GM21390 (cell line): Measurements from ENCODE around the gene TRAPPC5.

ENCODE experiments used
- ATAC-seq: cut with Tn5 transposase; IDR thresholded peaks from one replicate; pipeline ENCODE4 v1.9.1; 2021; ENCODE audit not compliant: unreplicated experiment

Gene TRAPPC5

GRCh38 chr19:7699003-7699402, 18.4 kb downstream of the TRAPPC5 start:
- ATAC-seq = no peak

GRCh38 chr19:7699417-7700401, 19.1 kb downstream of the TRAPPC5 start:
- no peak for ATAC-seq

DNA sequence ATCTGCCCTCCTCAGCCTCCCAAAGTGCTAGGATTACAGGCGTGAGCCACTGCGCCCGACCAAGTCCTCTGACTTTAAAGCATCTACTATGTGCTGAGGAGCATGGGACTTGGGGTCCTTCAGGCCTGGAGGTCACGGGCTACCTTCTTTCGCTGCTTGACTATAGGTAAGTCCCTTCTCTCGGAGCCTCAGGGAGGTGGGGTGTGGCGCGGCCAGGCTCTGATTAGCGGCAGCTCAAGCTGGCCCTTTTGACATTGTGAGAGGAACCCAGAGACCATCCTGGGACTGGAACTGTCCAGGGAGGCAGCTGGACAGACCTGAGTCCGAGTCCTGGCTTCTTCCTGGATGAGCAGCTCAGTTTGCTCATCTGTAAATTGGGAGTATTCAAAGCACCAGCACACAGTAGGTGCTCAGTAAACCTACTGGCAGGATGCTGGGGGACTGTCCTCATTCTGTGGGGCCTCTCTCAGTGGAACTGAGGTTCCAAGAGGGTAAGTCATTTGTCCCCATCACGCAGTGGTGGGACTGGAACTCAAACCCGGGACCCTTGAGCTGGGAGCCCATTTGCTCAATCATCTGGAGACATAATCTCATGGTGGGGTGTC, 20.5 kb downstream of the TRAPPC5 start:
- no peak for ATAC-seq

DNA sequence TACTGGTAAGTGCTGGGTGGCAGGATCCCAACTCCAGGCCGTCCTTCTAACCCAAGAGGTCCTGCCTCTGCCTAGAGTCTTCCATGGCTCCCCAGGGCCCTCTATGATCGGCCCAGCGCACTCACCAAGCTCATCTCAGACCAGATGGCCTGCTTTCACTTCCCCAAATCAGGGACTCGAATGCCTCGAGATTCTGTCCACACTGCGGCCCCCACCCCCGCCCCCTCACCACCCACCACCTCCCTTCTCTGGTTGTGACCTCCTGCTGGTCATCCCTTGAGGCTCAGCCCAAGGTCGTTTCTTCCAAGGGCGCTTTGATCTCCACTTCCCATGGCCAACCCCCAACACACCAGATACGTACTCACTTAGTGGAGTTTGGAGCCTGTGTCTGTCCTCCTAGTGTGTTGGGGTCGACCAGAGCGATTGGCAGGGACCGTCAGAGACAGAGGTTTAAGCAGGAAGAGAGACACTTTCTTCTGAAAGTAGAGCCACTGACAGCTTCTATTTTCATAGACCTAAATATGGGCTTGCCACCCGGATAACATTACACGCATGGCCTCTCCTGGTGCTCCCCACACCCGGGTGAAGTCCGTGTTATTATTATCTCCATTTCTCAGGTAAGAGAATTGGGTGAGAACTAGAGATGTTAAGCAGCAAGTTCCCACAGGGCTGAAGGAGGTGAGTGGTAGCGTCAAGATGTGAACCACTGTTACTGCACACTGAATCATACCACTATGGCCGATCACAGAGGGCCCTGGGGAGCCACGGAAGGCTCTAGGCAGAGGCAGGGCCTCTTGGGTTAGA, 21.2 kb downstream of the TRAPPC5 start, which contains the start of gene FCER2:
TSS of gene FCER2 (minus strand) at position 478 of the 804 bp plus-strand sequence. CDS start 2,371 bp downstream, outside the sequence.
- peak; percentile 57 for ATAC-seq

DNA sequence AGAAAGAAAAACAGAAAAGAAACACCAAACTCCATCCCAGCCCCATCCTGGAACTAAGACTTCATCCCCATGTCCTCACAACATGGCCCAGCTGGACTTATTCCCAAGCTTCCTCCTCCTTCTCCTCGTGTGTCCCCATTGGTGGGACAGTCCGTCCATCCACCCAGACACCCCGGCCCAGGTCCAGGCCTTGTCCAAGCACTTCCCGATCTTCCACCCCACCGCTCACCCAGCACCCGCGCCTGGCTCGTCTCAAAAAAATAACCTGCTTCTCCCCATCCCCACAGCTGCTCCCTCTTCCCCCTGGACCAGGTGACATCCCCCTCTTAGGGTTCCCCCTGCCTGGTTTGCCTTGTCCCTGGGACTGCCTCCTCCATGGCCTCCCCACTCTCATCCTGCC, 22.7 kb downstream of the TRAPPC5 start:
- no peak for ATAC-seq

DNA sequence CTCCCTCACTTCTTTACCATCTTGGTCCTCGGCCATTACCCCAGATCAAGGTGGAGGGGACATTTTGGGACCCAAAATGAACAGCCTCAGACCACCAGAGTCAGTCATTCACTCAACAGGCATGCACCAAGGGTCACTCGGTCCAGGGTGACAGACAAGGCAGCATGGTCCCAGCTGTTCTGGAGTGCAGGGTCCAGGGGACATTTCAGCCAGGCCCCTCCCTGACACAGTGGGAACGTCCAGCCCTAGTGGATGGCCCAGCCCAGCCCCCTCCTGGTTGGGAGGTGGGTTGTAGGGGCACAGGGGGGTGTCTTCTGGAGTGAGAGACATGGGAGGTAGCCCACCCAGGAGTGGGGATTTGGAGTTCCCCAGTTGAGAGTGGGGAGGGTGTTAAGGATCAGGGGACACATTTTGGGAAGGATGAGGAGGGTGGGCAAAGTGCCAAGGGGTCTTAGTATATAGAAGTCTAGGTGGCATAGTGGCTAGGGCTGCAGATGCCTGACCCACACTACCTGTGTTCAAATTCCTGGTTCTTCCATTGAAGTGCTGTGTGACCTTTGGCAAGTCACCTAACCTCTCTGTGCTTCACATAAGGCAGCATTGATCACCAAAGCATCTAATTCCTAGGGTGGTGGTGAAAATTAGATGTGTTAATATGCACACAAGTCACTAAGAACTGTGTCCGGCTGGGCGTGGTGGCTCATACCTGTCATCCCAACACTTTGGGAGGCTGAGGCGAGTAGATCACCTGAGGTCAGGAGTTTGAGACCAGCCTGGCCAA, 23.8 kb downstream of the TRAPPC5 start:
- no peak for ATAC-seq

- peak; percentile 34 for ATAC-seq
Measured at GRCh38 chr19:7705387-7706187, 25.0 kb downstream of the TRAPPC5 start.

DNA sequence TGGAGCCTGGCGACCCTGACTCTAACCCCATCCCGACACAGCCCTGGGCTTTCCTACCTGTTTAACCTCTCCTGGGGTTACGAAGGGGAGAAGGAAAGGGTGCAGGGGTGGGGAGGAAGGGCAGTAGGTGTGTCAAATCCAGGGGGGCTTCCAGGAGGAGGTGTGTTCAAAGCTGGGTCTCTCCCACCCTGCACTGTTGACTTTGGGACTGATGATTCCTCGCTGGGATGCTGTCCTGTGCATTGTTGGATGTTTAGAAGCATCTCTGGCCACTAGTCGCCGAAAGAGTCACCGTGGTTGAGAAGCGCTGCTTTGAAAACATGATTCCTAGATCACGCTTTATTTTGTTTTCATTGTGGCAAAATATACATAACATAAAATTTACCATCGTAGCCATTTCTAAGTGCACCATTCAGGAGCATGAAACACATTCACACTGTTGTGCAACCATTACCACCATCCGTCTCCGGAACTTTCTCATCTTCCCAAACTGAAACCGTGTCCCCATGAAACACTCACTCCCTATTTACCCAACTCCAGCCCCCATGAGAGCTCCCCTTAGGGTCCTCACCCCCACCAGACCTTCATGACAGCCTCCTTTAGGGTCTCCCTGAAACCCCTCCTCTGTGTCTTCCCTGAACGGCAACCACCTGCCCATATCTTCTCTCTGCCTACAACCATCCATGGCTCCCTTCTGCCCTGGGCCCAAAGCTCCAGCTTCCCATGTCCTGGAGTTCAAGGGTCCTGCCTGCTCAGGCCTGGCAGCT, 25.7 kb downstream of the TRAPPC5 start:
- ATAC-seq = no peak

- no peak for ATAC-seq
Measured at GRCh38 chr19:7706955-7707456, 26.4 kb downstream of the TRAPPC5 start.

DNA sequence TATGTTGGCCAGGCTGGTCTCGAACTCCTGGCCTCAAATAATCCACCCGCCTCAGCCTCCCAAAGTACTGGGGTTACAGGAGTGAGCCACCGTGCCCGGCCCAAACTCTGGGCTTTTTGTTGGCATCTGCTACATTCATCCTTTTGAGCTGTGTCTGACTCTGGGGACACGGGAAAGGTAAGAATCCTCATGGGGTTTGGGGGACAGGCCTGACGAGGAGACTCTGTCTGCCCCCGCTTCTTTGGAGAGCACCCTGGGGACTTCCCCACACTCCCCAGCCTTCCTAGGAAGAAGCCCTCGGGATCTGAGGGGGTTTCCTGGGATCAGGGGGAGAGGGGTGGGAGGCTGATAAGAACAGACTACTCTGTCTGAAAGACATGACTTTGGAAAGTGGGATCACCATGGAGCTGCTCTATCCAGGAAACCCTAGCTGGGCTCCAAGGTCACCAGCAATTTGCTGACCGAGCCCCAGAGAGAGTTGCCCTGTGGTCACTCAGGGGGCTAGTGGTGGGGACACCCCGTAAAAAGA, 29.4 kb downstream of the TRAPPC5 start:
- no peak for ATAC-seq

GRCh38 chr19:7710616-7711015, 30.0 kb downstream of the TRAPPC5 start:
- ATAC-seq = no peak

- no peak for ATAC-seq
Measured at GRCh38 chr19:7715671-7716070, 35.0 kb downstream of the TRAPPC5 start.

DNA sequence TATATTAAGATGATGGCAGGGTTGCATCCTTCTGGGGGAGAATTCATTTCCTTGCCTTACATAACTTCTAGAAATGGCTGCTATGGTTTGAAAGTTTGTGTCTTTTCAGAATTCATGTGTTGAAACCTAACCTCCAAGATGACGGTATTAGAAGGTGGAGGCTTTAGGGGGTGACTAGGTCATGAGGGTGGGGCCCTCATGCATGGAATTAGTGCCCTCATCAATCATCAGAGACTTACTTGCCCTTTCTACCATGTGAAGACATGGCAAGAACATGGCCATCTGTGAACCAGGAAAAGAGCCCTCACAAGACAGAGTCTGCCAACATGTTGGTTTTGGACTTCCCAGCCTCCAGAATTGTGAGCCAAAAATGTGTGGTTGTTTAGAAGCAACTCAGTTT, 36.1 kb downstream of the TRAPPC5 start:
- ATAC-seq = no peak

DNA sequence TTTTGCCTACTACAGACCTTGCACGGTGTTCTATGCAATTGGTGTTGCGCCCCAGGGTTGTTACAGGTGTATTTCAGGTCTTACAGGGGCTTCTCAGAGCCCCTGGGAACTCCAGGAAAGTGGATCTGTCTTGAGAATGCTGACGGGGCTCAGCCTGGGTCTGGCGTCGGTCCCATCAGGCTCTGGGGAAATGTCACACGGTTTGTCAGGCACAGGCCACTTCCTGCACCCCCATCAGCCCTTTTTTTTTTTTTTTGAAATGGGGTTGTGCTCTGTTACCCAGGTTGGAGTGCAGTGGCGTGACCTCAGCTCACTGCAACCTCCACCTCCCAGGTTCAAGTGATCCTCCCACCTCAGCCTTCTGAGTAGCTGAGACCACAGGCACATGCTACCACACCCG, 38.0 kb downstream of the TRAPPC5 start:
- ATAC-seq = no peak

DNA sequence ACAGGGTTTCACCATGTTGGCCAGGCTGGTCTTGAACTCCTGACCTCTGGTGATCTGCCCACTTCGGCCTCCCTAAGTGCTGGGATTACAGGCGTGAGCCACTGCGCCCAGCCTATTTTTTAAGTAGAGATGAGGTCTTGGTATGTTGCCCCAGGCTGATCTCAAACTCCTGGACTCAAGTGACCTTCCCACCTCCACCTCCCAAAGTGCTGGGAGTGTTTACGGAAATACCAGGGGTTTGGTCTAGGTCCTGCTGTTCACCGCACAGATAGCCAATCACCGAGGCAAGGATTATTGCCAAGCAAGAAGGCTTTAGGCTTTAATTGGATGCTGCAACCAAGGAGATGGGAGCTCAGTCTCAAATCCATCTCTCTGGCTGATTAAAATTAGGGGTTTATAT, 39.7 kb downstream of the TRAPPC5 start:
- no peak for ATAC-seq

DNA sequence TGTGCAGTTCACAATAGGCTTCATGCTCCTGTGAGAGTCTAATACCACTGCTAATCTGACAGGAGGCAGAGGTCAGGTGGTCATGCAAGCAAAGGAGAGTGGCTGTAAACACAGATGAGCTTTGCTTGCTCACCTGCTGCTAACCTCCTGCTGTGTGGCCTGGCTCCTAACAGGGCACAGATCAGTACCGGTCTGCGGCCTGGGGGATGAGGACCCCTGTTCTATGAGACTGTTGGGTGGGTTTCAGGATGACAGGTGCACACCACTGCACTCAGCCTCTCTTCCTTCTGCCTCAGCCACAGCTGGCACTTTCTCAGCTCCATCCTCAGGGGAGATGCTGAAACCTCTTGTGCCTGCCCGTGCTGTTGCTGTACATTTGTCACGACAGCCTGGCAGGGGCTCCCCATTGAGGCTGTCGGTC, 41.6 kb downstream of the TRAPPC5 start:
- no peak for ATAC-seq

GRCh38 chr19:7725791-7726190, 45.2 kb downstream of the TRAPPC5 start:
- ATAC-seq = no peak

GRCh38 chr19:7729211-7729610, 48.6 kb downstream of the TRAPPC5 start:
- no peak for ATAC-seq
